Central memory CD8-positive, alpha-beta T cell (primary cell): ENCODE results near the gene STRA6.

Experiments used
- ATAC-seq: fragments of 150-1000 bp; cut with Tn5 transposase; replicated peaks from 2 replicates; pipeline ENCODE4 v1.10.0; 2022; ENCODE audit warnings: mild to moderate bottlenecking, moderate FRiP score, moderate number of reproducible peaks; ENCODE audit not compliant: poor library complexity, severe bottlenecking; ENCODE audit errors: extremely low read depth
- DNase-seq, 2 donors: peaks; one replicate each; pipeline ENCODE4 v3.0.0; 2021; ENCODE audit warnings: low spot score in 2 of 2
- H3K27ac Mint-ChIP-seq: one replicate; pipeline ENCODE4 v1.8.0; 2022; ENCODE audit warnings: low read depth, mild to moderate bottlenecking, moderate library complexity, mixed read lengths
- H3K27me3 Mint-ChIP-seq: one replicate; pipeline ENCODE4 v1.8.0; 2022; ENCODE audit warnings: mixed read lengths
- H3K36me3 Mint-ChIP-seq: one replicate; pipeline ENCODE4 v1.8.0; 2022; ENCODE audit warnings: mild to moderate bottlenecking, moderate library complexity, mixed read lengths; ENCODE audit not compliant: insufficient read depth
- H3K4me1 Mint-ChIP-seq: one replicate; pipeline ENCODE4 v1.8.0; 2022; ENCODE audit warnings: mixed read lengths
- H3K4me3 Mint-ChIP-seq: one replicate; pipeline ENCODE4 v1.8.0; 2022; ENCODE audit warnings: mild to moderate bottlenecking, moderate library complexity, mixed read lengths
- H3K9me3 Mint-ChIP-seq: one replicate; pipeline ENCODE4 v1.8.0; 2022; ENCODE audit warnings: mixed read lengths

Gene STRA6

DNA sequence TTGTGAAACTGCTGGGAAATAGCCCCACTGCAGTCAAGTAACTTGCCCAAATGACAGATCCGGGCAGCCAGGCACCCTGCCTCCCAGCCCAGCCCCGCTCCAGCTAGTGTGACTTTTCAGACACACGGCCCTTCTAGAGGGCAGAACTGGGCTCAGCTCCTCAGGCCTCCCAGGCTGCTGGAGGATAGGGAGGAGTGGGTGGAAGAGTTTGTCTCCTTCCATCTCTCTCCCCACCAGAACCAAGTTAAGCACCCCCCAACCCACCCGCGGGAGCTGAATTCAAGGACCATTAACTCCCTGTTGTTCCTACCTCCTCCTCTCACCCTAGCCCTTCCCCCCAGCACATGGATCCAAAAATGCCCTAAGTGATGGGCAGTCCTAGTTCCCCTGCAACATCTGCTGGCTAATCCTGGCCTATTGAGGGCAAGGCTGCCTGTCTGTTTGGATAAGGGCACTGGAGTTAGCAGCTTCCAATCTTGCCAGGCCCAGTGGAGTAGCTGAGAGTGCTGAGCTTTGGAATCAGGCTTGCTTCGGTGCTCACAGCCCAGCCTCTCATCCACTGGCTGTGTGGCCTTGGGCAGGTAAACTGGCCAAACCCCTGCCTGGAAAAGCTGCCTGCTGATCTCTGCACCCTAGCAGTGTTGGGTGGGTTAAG lies 36.6 kb upstream of the STRA6 start:
- ATAC-seq: no peak
- Mint-ChIP-seq H3K4me1 (no peaks in the 10 kb centered on the region), H3K9me3 (no peaks in the 10 kb centered on the region), H3K27me3 (peaks cover 45% of the 10 kb centered on the region), H3K4me3 (no peak overlapping the region), H3K27ac (no peak overlapping the region), H3K36me3 (no peaks in the 10 kb centered on the region)
- DNase-seq: no peak

DNA sequence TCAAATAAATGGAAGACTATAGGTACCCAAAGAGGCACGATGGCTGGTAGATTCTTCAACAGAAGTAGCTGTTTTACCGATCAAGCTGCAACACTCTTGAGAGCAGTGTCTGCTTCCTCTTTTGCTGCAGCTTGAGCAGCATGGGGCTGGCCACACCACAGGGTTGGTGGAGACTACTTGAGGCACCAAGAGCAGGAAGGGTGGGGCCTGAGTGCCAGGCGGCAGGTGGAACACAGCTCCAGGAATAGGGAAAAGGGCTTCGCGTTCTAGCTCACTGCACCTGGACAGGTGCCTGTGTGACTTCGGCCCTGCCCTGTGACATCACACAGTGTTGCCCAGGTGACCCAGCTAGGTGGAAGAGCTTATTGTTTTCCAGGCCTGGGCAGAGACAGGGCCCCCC lies 33.4 kb upstream of the STRA6 start, which contains the start of gene CCDC33:
CCDC33 (plus strand) TSS at position 365 of the 400 bp plus-strand sequence. CDS start 394 bp downstream, outside the sequence.
- ATAC-seq (no peak), DNase-seq (no peak)
- H3K36me3 Mint-ChIP-seq: no peaks in the 10 kb centered on the region
- H3K9me3 Mint-ChIP-seq: no peaks in the 10 kb centered on the region
- no peak within 1 kb of the TSS for H3K27ac Mint-ChIP-seq
- no peaks in the 10 kb centered on the region for H3K4me1 Mint-ChIP-seq
- no peak within 1 kb of the TSS for H3K4me3 Mint-ChIP-seq
- peaks cover 35% of the 10 kb centered on the region for H3K27me3 Mint-ChIP-seq

GRCh38 chr15:74234598-74234875 lies 31.9 kb upstream of the STRA6 start:
- Mint-ChIP-seq H3K27me3 (peaks cover 32% of the 10 kb centered on the region), H3K4me1 (no peaks in the 10 kb centered on the region), H3K9me3 (no peaks in the 10 kb centered on the region), H3K4me3 (no peak overlapping the region), H3K27ac (no peak overlapping the region), H3K36me3 (no peaks in the 10 kb centered on the region)
- no peak for DNase-seq
- no peak for ATAC-seq

DNA sequence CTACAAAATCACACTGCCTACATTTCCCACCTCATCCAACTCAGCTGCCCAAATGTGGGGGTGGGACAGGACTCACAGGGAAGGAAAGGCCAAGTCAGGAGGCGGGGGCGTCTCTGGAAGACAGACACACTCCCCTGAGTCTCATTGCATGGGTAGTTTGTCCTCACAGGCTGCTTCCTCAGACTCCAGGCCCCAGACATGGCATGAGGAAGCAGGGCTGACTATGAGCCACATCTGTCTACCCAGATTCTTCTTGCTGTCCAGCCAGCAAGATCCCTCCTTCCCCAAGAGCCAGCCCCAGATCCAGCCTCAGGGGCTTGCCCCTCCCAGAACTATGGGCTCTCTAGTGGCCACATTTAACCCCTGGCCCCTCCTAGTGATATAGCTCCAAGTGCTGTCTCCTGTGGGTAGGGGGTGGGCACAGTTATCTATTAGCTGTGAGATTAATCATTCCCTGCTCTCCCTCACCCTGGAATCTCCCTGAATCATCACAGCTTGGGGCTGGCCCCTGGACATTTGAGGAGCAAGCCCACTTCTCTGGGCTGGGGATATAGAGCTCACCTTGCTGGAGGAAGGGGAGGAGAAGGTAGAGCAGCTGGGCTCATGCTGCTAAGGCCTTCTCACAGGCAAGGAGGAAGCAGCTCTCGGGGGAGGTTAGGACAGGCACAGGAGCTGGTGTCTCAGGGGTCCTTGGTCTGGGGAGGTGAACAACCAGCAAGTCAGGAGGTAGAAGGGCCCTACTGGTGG lies 31.4 kb upstream of the STRA6 start:
- no peaks in the 10 kb centered on the region for H3K4me1 Mint-ChIP-seq
- ATAC-seq: no peak

GRCh38 chr15:74233373-74233772 lies 30.8 kb upstream of the STRA6 start:
- no peak for ATAC-seq
- no peak for DNase-seq
- H3K36me3 Mint-ChIP-seq: no peaks in the 10 kb centered on the region
- no peaks in the 10 kb centered on the region for H3K4me1 Mint-ChIP-seq
- H3K9me3 Mint-ChIP-seq: no peaks in the 10 kb centered on the region
- H3K4me3 Mint-ChIP-seq: no peak overlapping the region
- no peak overlapping the region for H3K27ac Mint-ChIP-seq
- peaks cover 36% of the 10 kb centered on the region for H3K27me3 Mint-ChIP-seq

More for the DNA sequence above, 31.4 kb upstream of the STRA6 start:
- DNase-seq: no peak
- H3K27me3 Mint-ChIP-seq: peaks cover 32% of the 10 kb centered on the region
- no peaks in the 10 kb centered on the region for H3K36me3 Mint-ChIP-seq
- H3K4me3 Mint-ChIP-seq: no peak overlapping the region
- H3K9me3 Mint-ChIP-seq: no peaks in the 10 kb centered on the region
- no peak overlapping the region for H3K27ac Mint-ChIP-seq

DNA sequence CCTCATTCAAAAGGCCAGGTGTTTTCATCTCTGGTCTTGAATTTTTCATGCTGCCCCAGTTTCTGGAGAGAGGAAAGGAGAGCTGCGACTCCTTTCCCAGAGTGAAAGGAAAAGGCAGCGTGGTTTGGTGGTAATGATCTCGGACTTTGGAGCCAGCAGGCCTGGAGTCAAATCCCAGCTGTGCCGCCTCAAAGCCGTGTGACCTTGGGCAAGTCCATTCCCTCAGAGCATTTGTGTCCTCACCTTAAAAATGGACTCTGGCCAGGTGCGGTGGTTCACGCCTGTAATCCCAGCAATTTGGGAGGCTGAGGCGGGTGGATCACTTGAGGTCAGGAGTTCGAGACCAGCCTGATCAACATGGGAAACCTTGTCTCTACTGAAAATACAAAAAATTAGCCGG lies 28.9 kb upstream of the STRA6 start:
- Mint-ChIP-seq H3K9me3 (no peaks in the 10 kb centered on the region), H3K27ac (no peak overlapping the region), H3K4me3 (no peak overlapping the region), H3K27me3 (peaks cover 44% of the 10 kb centered on the region), H3K4me1 (no peaks in the 10 kb centered on the region), H3K36me3 (no peaks in the 10 kb centered on the region)
- ATAC-seq (no peak), DNase-seq (no peak)

DNA sequence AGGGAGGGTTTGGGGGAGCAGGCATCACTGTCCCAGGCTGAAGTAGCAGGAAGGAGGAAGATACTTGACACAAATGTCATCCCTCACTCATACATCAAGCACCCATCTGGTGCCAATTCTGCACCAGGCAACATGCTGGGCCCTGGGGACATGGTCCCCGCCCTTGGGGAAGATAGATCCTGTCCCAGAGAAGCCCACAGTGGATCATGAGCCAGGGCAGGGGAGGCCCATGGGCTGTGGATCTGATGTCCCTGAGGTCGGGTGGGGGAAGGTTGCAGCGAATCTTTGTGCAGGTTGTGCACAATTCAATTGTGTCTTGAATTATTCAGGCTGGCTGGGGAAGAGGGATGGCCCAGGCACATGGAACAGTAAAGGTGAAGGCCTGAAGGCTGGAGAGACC lies 27.1 kb upstream of the STRA6 start:
- no peak for DNase-seq
- Mint-ChIP-seq H3K27ac (no peak overlapping the region), H3K4me3 (no peak overlapping the region), H3K9me3 (no peaks in the 10 kb centered on the region), H3K27me3 (peaks cover 57% of the 10 kb centered on the region), H3K36me3 (no peaks in the 10 kb centered on the region), H3K4me1 (no peaks in the 10 kb centered on the region)
- no peak for ATAC-seq

DNA sequence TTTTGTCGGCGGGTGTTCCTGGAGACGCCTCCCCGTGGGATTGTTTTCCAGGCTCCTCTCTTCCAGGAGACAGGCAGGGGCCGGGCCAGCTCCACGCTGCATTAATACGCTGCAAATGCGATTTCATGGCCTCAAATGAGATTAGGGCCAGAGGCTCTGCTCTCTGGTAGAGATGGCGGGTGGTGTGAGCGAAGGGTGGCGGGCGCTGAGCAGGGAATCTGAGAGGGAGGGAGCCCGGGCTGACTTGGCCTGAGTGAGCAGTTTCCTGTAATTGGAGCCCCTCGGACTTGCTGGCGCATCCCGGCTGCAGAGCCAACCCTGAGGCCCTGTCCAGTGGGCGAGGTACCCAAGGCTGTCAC lies 26.1 kb upstream of the STRA6 start:
- Mint-ChIP-seq H3K9me3 (no peaks in the 10 kb centered on the region), H3K4me3 (no peak overlapping the region), H3K4me1 (peaks cover 2% of the 10 kb centered on the region), H3K27ac (no peak overlapping the region), H3K36me3 (no peaks in the 10 kb centered on the region), H3K27me3 (peaks cover 67% of the 10 kb centered on the region)
- no peak for DNase-seq
- ATAC-seq: no peak

- Mint-ChIP-seq H3K36me3 (no peaks in the 10 kb centered on the region), H3K27me3 (peaks cover 69% of the 10 kb centered on the region), H3K4me1 (peaks cover 6% of the 10 kb centered on the region), H3K4me3 (no peak overlapping the region), H3K27ac (no peak overlapping the region), H3K9me3 (no peaks in the 10 kb centered on the region)
- ATAC-seq (no peak), DNase-seq (no peak)
Measured at GRCh38 chr15:74227968-74228722, 25.6 kb upstream of the STRA6 start.

GRCh38 chr15:74226761-74227540 lies 24.4 kb upstream of the STRA6 start:
- no peaks in the 10 kb centered on the region for H3K9me3 Mint-ChIP-seq
- no peak overlapping the region for H3K27ac Mint-ChIP-seq
- H3K27me3 Mint-ChIP-seq: peaks cover 63% of the 10 kb centered on the region
- no peaks in the 10 kb centered on the region for H3K36me3 Mint-ChIP-seq
- no peak overlapping the region for H3K4me3 Mint-ChIP-seq
- DNase-seq (no peak), ATAC-seq (no peak)
- H3K4me1 Mint-ChIP-seq: peaks cover 6% of the 10 kb centered on the region

DNA sequence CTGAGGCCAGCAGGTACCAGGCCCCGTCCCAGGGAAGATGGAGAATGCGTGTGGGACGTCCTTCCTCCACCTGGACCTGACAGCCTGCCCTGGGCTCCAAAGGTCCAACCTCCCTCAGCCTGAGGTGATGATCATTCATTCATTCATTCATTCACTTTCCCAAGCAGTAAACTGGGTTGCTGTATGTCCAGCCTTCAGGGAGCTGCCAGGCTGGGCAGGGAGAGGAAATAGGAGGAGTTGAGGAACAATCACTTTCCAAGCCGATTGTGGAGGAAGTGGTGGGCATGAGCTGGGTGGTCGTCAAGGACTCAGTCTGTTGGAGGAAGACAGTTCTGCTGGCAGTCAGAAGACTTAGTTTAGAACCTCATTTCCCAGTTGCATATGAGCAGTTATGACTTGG lies 23.3 kb upstream of the STRA6 start:
- Mint-ChIP-seq H3K27me3 (peaks cover 58% of the 10 kb centered on the region), H3K36me3 (no peaks in the 10 kb centered on the region), H3K4me1 (peaks cover 6% of the 10 kb centered on the region), H3K27ac (no peak overlapping the region), H3K4me3 (no peak overlapping the region), H3K9me3 (no peaks in the 10 kb centered on the region)
- DNase-seq: no peak
- ATAC-seq: no peak

- H3K9me3 Mint-ChIP-seq: no peaks in the 10 kb centered on the region
- no peak overlapping the region for H3K27ac Mint-ChIP-seq
- H3K4me1 Mint-ChIP-seq: peaks cover 6% of the 10 kb centered on the region
- DNase-seq (no peak), ATAC-seq (no peak)
- H3K27me3 Mint-ChIP-seq: peaks cover 72% of the 10 kb centered on the region
- H3K36me3 Mint-ChIP-seq: no peaks in the 10 kb centered on the region
- no peak overlapping the region for H3K4me3 Mint-ChIP-seq
Measured at GRCh38 chr15:74222240-74223119, 19.9 kb upstream of the STRA6 start.
